ENCODE results near the gene FBXO10.
"Not testable (repeated sequence)": the region's sequence is repeated elsewhere in the genome, so short reads cannot be mapped to it uniquely, and the experiment has no call there.

DNA sequence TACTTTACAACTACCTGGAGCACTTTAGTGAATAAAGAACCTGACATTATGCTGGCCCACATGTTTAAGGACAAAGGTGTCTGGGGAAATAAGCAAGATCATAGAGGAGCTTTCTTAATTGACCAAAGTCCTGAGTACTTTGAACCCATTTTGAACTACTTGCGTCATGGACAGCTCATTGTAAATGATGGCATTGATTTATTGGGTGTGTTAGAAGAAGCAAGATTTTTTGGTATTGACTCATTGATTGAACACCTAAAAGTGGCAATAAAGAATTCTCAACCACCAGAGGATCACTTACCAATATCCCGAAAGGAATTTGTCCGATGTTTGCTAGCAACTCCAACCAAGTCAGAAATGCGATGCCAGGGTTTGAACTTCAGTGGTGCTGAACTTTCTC, 98.7 kb downstream of the FBXO10 start:
- TF ChIP-seq, protein P1, sequence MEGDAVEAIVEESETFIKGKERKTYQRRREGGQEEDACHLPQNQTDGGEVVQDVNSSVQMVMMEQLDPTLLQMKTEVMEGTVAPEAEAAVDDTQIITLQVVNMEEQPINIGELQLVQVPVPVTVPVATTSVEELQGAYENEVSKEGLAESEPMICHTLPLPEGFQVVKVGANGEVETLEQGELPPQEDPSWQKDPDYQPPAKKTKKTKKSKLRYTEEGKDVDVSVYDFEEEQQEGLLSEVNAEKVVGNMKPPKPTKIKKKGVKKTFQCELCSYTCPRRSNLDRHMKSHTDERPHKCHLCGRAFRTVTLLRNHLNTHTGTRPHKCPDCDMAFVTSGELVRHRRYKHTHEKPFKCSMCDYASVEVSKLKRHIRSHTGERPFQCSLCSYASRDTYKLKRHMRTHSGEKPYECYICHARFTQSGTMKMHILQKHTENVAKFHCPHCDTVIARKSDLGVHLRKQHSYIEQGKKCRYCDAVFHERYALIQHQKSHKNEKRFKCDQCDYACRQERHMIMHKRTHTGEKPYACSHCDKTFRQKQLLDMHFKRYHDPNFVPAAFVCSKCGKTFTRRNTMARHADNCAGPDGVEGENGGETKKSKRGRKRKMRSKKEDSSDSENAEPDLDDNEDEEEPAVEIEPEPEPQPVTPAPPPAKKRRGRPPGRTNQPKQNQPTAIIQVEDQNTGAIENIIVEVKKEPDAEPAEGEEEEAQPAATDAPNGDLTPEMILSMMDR (IDR thresholded peaks at IDR 0.05 in 2 of 3, conservative IDR thresholded peaks at IDR 0.05 in 1 of 3; ENCODE audit: borderline replicate concordance in 1 of 3, insufficient read depth in 1 of 3, low read depth in 2 of 3, low read length in 2 of 3) = not testable (repeated sequence)
- TF ChIP-seq EGR1 (IDR thresholded peaks at IDR 0.05; ENCODE audit: low read depth); EZH2phosphoT487 (IDR thresholded peaks at IDR 0.05; ENCODE audit: borderline replicate concordance): not testable (repeated sequence)
